ENCODE measurements around the gene CALHM5.

DNA sequence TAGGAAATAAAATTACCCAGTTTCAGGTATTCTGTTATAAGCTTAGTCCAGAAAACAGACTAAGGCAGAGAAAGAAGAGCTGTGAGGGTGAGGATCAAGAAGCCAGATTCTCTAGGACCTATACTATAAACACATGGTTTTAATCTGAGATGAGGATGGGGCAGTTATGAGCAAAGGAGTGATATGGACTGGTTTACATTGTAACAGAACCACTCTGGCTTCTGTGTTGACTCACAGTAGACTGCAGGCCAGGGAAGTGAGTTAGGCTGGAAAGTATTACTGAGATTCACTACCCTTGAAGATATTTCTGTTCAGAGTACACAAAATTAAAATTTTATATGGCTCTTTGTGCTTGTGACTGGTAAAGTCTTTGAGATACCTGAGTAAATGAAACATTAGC, 56.7 kb downstream of the CALHM5 start:
- TF ChIP-seq, protein P1, sequence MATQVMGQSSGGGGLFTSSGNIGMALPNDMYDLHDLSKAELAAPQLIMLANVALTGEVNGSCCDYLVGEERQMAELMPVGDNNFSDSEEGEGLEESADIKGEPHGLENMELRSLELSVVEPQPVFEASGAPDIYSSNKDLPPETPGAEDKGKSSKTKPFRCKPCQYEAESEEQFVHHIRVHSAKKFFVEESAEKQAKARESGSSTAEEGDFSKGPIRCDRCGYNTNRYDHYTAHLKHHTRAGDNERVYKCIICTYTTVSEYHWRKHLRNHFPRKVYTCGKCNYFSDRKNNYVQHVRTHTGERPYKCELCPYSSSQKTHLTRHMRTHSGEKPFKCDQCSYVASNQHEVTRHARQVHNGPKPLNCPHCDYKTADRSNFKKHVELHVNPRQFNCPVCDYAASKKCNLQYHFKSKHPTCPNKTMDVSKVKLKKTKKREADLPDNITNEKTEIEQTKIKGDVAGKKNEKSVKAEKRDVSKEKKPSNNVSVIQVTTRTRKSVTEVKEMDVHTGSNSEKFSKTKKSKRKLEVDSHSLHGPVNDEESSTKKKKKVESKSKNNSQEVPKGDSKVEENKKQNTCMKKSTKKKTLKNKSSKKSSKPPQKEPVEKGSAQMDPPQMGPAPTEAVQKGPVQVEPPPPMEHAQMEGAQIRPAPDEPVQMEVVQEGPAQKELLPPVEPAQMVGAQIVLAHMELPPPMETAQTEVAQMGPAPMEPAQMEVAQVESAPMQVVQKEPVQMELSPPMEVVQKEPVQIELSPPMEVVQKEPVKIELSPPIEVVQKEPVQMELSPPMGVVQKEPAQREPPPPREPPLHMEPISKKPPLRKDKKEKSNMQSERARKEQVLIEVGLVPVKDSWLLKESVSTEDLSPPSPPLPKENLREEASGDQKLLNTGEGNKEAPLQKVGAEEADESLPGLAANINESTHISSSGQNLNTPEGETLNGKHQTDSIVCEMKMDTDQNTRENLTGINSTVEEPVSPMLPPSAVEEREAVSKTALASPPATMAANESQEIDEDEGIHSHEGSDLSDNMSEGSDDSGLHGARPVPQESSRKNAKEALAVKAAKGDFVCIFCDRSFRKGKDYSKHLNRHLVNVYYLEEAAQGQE (IDR thresholded peaks at IDR 0.05; ENCODE audit: low read depth): no peak
- TF ChIP-seq JUND (IDR thresholded peaks at IDR 0.05) (no peak), POLR2A (IDR thresholded peaks at IDR 0.05; ENCODE audit: borderline replicate concordance, extremely low read depth, insufficient read depth, insufficient read length) (no peak), EZH2 (IDR thresholded peaks at IDR 0.05) (no peak)
- TF ChIP-seq, protein P2, sequence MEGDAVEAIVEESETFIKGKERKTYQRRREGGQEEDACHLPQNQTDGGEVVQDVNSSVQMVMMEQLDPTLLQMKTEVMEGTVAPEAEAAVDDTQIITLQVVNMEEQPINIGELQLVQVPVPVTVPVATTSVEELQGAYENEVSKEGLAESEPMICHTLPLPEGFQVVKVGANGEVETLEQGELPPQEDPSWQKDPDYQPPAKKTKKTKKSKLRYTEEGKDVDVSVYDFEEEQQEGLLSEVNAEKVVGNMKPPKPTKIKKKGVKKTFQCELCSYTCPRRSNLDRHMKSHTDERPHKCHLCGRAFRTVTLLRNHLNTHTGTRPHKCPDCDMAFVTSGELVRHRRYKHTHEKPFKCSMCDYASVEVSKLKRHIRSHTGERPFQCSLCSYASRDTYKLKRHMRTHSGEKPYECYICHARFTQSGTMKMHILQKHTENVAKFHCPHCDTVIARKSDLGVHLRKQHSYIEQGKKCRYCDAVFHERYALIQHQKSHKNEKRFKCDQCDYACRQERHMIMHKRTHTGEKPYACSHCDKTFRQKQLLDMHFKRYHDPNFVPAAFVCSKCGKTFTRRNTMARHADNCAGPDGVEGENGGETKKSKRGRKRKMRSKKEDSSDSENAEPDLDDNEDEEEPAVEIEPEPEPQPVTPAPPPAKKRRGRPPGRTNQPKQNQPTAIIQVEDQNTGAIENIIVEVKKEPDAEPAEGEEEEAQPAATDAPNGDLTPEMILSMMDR (IDR thresholded peaks at IDR 0.05 in 2 of 3, conservative IDR thresholded peaks at IDR 0.05 in 1 of 3; ENCODE audit: borderline replicate concordance in 1 of 3, insufficient read depth in 1 of 3, low read depth in 2 of 3, low read length in 2 of 3): no peak

Measured in HCT116 (cell line).